Activated naive CD8-positive, alpha-beta T cell treated with anti-CD3 and anti-CD28 coated beads, Interleukin-2, amount 10 ng/mL, durations not matched to agents 7 days and 5 days (primary cell): ENCODE measurements around the gene TEN1. TPM values are rescaled to one million over a fixed set of nuclear protein-coding genes. Genes with fewer than 3 reads are reported as not detected.

Experiments
- ATAC-seq: fragments of 150-1000 bp; cut with Tn5 transposase; one replicate; pipeline ENCODE4 v1.10.0; 2021; ENCODE audit warnings: low read depth, moderate library complexity
- POLR2A ChIA-PET: fragments of 350-600 bp; sonication (Branson Sonifier 250); formaldehyde crosslinking; loops from one replicate; lab custom pipeline; 2021; ENCODE audit warnings: antibody characterized with exemption; lab: Charles Lee
- DNase-seq: peaks from one replicate; pipeline ENCODE4 v3.0.0; 2021
- H3K27ac Mint-ChIP-seq: one replicate; pipeline ENCODE4 v1.8.0; 2022; ENCODE audit warnings: mild to moderate bottlenecking, mixed read lengths
- H3K27me3 Mint-ChIP-seq: one replicate; pipeline ENCODE4 v1.8.0; 2022; ENCODE audit warnings: mild to moderate bottlenecking, moderate library complexity, mixed read lengths
- H3K36me3 Mint-ChIP-seq: one replicate; pipeline ENCODE4 v1.8.0; 2021; ENCODE audit warnings: mild to moderate bottlenecking, mixed read lengths
- H3K4me1 Mint-ChIP-seq: one replicate; pipeline ENCODE4 v1.8.0; 2021; ENCODE audit warnings: mixed read lengths
- H3K4me3 Mint-ChIP-seq: one replicate; pipeline ENCODE4 v1.8.0; 2022; ENCODE audit warnings: mild to moderate bottlenecking, moderate library complexity, mixed read lengths
- H3K9me3 Mint-ChIP-seq: one replicate; pipeline ENCODE4 v1.8.0; 2021; ENCODE audit warnings: mixed read lengths
- total RNA-seq, 2 experiments: library from RNA; stranded (reverse); gene quantifications; one replicate each; pipeline ENCODE4 v1.2.3, GENCODE V29; 2021

Gene TEN1
- total RNA-seq, 2 experiments from 2014 or later = 15.9 to 17.1 TPM

GRCh38 chr17:75983501-75984181 is 4.6 kb downstream of the TEN1 start:
- ATAC-seq = no peak
- no peak overlapping the region for H3K27ac Mint-ChIP-seq
- H3K4me1 Mint-ChIP-seq = peaks cover 14% of the 10 kb centered on the region
- H3K9me3 Mint-ChIP-seq = no peaks in the 10 kb centered on the region
- POLR2A ChIA-PET = no interaction called here
- H3K36me3 Mint-ChIP-seq = peaks cover 3% of the 10 kb centered on the region
- no peak overlapping the region for H3K4me3 Mint-ChIP-seq
- DNase-seq = no peak
- no peaks in the 10 kb centered on the region for H3K27me3 Mint-ChIP-seq

DNA sequence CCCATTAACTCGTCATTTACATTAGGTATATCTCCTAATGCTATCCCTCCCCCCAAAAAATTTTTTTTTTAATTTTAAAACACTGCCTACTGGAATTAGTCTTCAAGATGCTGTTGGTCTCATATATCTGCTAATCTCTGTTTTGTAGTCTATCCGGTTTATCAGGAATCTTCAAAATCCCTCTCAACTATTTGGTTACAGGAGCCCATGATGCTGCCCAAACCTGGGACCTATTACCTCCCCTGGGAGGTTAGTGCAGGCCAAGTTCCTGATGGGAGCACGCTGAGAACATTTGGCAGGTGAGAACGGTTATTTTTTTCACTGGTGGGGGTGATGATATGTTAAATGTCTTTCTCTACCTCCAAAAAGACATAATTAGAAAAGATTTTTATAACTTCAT is 6.9 kb downstream of the TEN1 start:
- no peaks in the 10 kb centered on the region for H3K9me3 Mint-ChIP-seq
- no peak overlapping the region for H3K27ac Mint-ChIP-seq
- POLR2A ChIA-PET = no interaction called here
- no peaks in the 10 kb centered on the region for H3K27me3 Mint-ChIP-seq
- ATAC-seq = no peak
- no peak overlapping the region for H3K4me3 Mint-ChIP-seq
- H3K4me1 Mint-ChIP-seq = peaks cover 4% of the 10 kb centered on the region
- H3K36me3 Mint-ChIP-seq = no peaks in the 10 kb centered on the region
- DNase-seq = no peak

DNA sequence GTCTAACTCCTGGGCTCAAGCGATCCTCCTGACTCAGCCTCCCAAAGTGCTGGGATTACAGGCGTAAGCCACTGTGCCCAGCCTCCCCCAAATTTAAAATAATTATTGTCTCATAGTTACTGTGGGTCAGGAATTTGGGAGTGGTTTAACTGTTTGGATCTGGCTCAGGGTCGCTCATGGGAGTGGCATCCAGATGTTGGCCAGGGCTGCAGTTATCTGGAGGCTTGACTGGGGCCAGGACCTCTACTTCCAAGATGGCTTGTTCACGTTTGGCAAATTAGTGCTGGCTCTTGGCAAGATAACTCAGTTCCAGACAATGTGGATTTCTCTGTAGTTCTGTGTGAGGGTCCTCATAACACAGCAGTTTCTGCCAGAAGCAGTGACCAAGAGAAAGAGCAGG is 8.0 kb downstream of the TEN1 start:
- Mint-ChIP-seq H3K27ac (no peak overlapping the region), H3K4me1 (peaks cover 2% of the 10 kb centered on the region), H3K4me3 (no peak overlapping the region), H3K36me3 (peaks cover 2% of the 10 kb centered on the region), H3K9me3 (no peaks in the 10 kb centered on the region), H3K27me3 (no peaks in the 10 kb centered on the region)
- POLR2A ChIA-PET = no interaction called here
- ATAC-seq = no peak
- DNase-seq = no peak

GRCh38 chr17:75991396-75991795 is 12.4 kb downstream of the TEN1 start:
- DNase-seq (no peak), ATAC-seq (no peak)
- no peaks in the 10 kb centered on the region for H3K27me3 Mint-ChIP-seq
- peaks cover 3% of the 10 kb centered on the region for H3K36me3 Mint-ChIP-seq
- POLR2A ChIA-PET = interaction anchor here (1.0 kb wide), 1 partner anchor 12 kb away, joined by 3 read pairs; no protein-coding TSS in a partner anchor
- peaks cover under 1% of the 10 kb centered on the region for H3K4me1 Mint-ChIP-seq
- no peaks in the 10 kb centered on the region for H3K9me3 Mint-ChIP-seq
- H3K4me3 Mint-ChIP-seq = no peak overlapping the region
- H3K27ac Mint-ChIP-seq = no peak overlapping the region

- POLR2A ChIA-PET = no interaction called here
- no peak for DNase-seq
- H3K4me3 Mint-ChIP-seq = no peak overlapping the region
These were observed 15.8 kb downstream of the TEN1 start for GRCh38 chr17:75994802-75995370.

DNA sequence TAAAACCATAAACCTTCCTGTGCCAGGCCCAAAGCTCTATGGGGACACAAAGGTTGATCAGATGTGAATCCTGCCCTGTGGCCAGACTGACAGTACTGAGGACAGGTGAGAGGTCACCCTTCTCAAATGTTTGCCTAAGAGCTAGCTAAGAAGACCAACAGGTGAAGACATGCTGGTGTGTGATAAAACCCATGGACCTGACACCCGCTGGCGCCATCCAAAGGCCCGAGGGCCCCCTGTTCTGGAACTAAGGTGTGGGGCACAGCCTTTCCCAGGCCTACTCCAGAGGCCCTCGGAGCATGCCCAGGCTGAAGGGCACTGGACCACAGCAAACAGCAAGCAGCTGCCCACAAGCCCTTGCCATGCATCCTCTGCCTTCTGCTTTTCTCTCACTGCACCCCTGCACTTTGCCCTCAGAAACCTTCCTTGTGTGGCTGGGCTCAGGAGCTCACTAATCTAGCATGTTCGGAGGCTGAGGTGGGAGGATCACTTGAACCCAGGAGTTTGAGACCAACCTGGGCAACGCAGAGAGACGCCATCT is 16.4 kb downstream of the TEN1 start:
- H3K4me1 Mint-ChIP-seq = peaks cover 13% of the 10 kb centered on the region
- H3K36me3 Mint-ChIP-seq = peaks cover 5% of the 10 kb centered on the region
- DNase-seq (no peak), ATAC-seq (no peak)
- no peaks in the 10 kb centered on the region for H3K9me3 Mint-ChIP-seq
- POLR2A ChIA-PET = no interaction called here
- H3K27ac Mint-ChIP-seq = no peak overlapping the region
- H3K4me3 Mint-ChIP-seq = no peak overlapping the region
- no peaks in the 10 kb centered on the region for H3K27me3 Mint-ChIP-seq

More at GRCh38 chr17:75994802-75995370, 15.8 kb downstream of the TEN1 start:
- peaks cover 5% of the 10 kb centered on the region for H3K36me3 Mint-ChIP-seq
- H3K9me3 Mint-ChIP-seq = no peaks in the 10 kb centered on the region
- ATAC-seq = no peak
- no peaks in the 10 kb centered on the region for H3K27me3 Mint-ChIP-seq
- H3K4me1 Mint-ChIP-seq = peaks cover 13% of the 10 kb centered on the region
- no peak overlapping the region for H3K27ac Mint-ChIP-seq

DNA sequence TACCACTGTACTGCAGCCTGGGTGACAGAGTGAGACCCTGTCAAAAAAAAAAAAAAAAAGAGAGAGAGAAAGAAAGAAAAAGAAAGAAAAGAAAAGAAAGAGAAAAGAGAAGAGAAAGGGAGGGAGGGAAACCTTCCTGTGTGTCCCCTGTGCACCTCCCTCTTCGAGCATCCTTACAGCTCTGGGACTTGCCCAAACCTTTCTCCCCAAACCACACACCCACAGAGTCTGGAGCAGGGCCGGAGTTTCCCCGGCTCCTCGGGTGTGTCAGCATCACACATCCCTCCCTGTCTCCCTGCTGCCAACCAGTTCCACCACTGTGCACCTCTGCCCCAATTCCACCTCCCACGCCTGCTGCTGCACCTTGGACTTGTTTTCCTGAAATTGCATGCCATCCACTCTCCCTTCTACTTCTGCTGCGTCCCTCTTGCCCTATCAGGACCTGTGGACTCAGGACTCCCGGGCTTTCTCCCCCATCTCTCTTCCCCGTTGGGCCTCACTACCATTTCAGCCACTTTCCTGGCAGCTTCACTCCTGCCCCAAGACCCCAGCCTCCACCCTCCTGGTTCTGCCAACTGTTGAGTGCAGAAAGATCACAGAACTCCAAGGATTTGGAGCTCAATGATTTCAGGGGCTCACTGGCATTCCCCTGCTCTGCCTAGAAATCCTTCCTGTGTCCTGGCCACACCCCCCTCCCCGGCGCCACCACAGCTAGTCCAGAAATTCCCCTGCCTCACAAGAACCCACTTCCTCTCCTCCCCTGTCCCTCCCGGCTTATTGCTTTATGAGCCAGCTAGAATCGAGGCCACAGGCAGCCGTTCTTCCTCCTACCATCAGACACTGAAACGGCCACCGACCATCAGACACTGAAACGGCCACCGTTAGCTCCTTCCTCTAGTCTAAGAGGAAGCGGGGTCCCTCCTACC is 17.9 kb downstream of the TEN1 start:
- peaks cover 13% of the 10 kb centered on the region for H3K4me1 Mint-ChIP-seq
- POLR2A ChIA-PET = interaction anchor here (0.7 to 1.4 kb wide), 2 partner anchors 8 to 81 kb away, joined by 4 read pairs; no protein-coding TSS in a partner anchor
- H3K4me3 Mint-ChIP-seq = peak overlapping the region; percentile 71
- no peaks in the 10 kb centered on the region for H3K9me3 Mint-ChIP-seq
- no peaks in the 10 kb centered on the region for H3K27me3 Mint-ChIP-seq
- ATAC-seq = peak; percentile 44
- peak overlapping the region; percentile 86 for H3K27ac Mint-ChIP-seq
- peaks cover 3% of the 10 kb centered on the region for H3K36me3 Mint-ChIP-seq
- no peak for DNase-seq

DNA sequence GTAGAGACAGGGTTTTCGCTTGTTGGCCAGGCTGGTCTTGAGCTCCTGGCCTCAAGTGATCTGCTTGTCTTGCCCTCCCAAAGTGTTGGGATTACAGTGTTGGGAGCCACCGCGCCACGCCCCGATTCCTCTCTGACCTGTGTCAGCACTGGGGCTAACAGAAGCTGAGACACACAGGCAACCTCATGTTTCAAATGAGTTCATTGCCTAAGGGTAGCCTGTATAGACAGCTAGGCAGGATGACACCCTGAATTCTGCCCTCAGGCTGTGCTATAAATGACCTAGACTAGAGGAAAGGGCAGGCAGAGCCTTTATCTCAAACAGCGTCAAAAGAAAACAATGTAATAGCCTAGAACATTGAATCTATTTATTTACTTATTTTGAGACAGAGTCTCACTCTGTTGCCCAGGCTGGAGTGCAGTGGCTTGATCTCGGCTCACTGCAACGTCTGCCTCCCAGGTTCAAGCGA is 19.3 kb downstream of the TEN1 start:
- POLR2A ChIA-PET = interaction anchor here (0.7 kb wide), 1 partner anchor 284 kb away, joined by 3 read pairs; no protein-coding TSS in a partner anchor
- Mint-ChIP-seq H3K27ac (no peak overlapping the region), H3K4me3 (no peak overlapping the region), H3K9me3 (no peaks in the 10 kb centered on the region), H3K4me1 (peaks cover 13% of the 10 kb centered on the region), H3K36me3 (peaks cover 2% of the 10 kb centered on the region), H3K27me3 (no peaks in the 10 kb centered on the region)
- no peak for ATAC-seq
- DNase-seq = no peak

DNA sequence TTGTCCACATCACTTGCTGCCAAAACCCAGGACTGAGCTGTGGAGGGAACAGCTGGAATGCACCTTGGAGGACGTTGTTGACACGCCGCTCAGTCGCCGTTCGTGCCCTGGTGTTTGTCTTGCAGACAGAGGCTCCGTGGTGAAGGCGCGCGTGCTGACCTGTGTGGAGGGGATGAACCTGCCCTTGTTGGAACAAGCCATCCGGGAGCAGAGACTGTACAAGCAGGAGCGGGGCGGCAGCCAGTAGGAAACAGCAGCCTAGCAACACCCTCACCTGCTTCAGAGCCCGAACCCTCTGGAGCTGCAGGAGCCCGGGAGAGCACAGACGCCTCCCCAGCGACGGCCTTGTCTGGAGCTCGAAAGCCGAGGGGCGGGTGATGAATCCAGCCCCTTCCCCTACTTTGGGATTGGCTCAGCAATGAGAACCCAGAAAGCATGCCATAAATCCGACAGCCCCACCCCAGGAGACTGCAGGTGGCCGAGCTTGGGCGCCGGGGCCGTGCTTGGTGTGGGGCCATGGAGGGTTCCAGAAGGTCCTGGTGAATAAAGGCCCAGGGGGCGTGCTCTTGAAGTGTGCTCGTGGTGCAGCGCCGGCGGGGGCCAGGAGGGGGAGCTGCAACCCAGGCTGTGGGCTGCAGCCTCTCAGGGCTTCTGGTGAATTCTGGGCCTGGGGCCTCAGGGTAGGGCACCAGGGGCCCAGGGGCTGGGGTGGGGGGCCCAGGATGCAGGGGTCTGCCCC is 21.1 kb downstream of the TEN1 start:
- Mint-ChIP-seq H3K27me3 (no peaks in the 10 kb centered on the region), H3K4me1 (peaks cover 14% of the 10 kb centered on the region), H3K4me3 (no peak overlapping the region), H3K27ac (no peak overlapping the region), H3K9me3 (no peaks in the 10 kb centered on the region), H3K36me3 (peaks cover 2% of the 10 kb centered on the region)
- ATAC-seq (peak; percentile 67), DNase-seq (peak; percentile 83)
- POLR2A ChIA-PET = interaction anchor here (0.6 kb wide), 2 partner anchors 11 to 30 kb away, joined by 3 read pairs; no protein-coding TSS in a partner anchor

GRCh38 chr17:76000755-76001521 is 21.9 kb downstream of the TEN1 start, which contains the start of gene CDK3:
Gene CDK3 (plus strand): TSS chr17:76000855. CDS start chr17:76001426, 571 bp downstream.
- H3K4me3 Mint-ChIP-seq = no peak within 1 kb of the TSS
- H3K9me3 Mint-ChIP-seq = no peaks in the 10 kb centered on the region
- no peak within 1 kb of the TSS for H3K27ac Mint-ChIP-seq
- POLR2A ChIA-PET = interaction anchor here (0.6 kb wide), 1 partner anchor 10 kb away, joined by 3 read pairs; no protein-coding TSS in a partner anchor
- no peak for DNase-seq
- no peaks in the 10 kb centered on the region for H3K27me3 Mint-ChIP-seq
- ATAC-seq = no peak
- H3K4me1 Mint-ChIP-seq = peaks cover 18% of the 10 kb centered on the region
- peaks cover 2% of the 10 kb centered on the region for H3K36me3 Mint-ChIP-seq

- no peak for ATAC-seq
- Mint-ChIP-seq H3K27me3 (no peaks in the 10 kb centered on the region), H3K4me1 (peaks cover 11% of the 10 kb centered on the region), H3K27ac (no peak overlapping the region), H3K9me3 (no peaks in the 10 kb centered on the region), H3K4me3 (no peak overlapping the region), H3K36me3 (peaks cover 2% of the 10 kb centered on the region)
- POLR2A ChIA-PET = interaction anchor here (0.8 kb wide), 1 partner anchor 12 kb away, joined by 3 read pairs; no protein-coding TSS in a partner anchor
- DNase-seq = no peak
These were observed 23.1 kb downstream of the TEN1 start for GRCh38 chr17:76002100-76002499.

GRCh38 chr17:76003915-76004314 is 24.9 kb downstream of the TEN1 start:
- Mint-ChIP-seq H3K9me3 (no peaks in the 10 kb centered on the region), H3K36me3 (no peaks in the 10 kb centered on the region), H3K27ac (no peak overlapping the region), H3K27me3 (no peaks in the 10 kb centered on the region), H3K4me1 (peaks cover 5% of the 10 kb centered on the region), H3K4me3 (no peak overlapping the region)
- no peak for ATAC-seq
- DNase-seq = no peak
- POLR2A ChIA-PET = interaction anchor here (0.6 kb wide), 1 partner anchor 12 kb away, joined by 3 read pairs; no protein-coding TSS in a partner anchor
